ENCODE data around the gene CREB5. TPM values are rescaled to one million over a fixed set of nuclear protein-coding genes. Genes with fewer than 3 reads are reported as not detected.

The CREB5 gene
- total and polyA plus RNA-seq, 2 donors (not counting 3 experiments of a cell fraction or from before 2014, with no cell fraction given): 19.6 to 28.4 TPM

GRCh38 chr7:28564755-28565374 lies 152.5 kb downstream of the CREB5 start:
- H3K79me2 ChIP-seq (ENCODE audit: control insufficient read depth, insufficient read depth, low read length): no peaks in the 10 kb centered on the region
- no peak overlapping the region for H3K9ac ChIP-seq (replicated peaks; ENCODE audit: extremely low read depth, insufficient read depth, low read length)
- no peaks in the 10 kb centered on the region for H3K9me3 ChIP-seq (replicated peaks; ENCODE audit: control insufficient read depth, insufficient read depth, low read length)
- no peaks in the 10 kb centered on the region for H3K9me1 ChIP-seq (replicated peaks; ENCODE audit: control insufficient read depth, extremely low read depth, insufficient read depth, low read length)
- FAIRE-seq (no peak), DNase-seq (ENCODE audit: low read depth, low spot score) (no peak)
- peaks cover 5 to 7% of the 10 kb centered on the region in 2 experiments for H3K27me3 ChIP-seq (ENCODE audit: control insufficient read depth in 2 of 2, insufficient read depth in 2 of 2, low read length in 2 of 2)
- BruUV-seq (replicated peaks): no TSS peak
- H3K4me3 ChIP-seq (replicated peaks in 1 of 3; ENCODE audit: insufficient read depth in 1 of 3, low read depth in 1 of 3, low read length in 3 of 3): no peak overlapping the region
- no peak for TF ChIP-seq MAX (IDR thresholded peaks at IDR 0.05; ENCODE audit: insufficient read depth, insufficient read length)
- H3K36me3 ChIP-seq (ENCODE audit: control insufficient read depth in 2 of 2, extremely low read depth in 1 of 2, insufficient read depth in 2 of 2, low read length in 2 of 2): no peaks in the 10 kb centered on the region
- H3K4me2 ChIP-seq (ENCODE audit: insufficient read depth, low read length): no peak overlapping the region
- POLR2A ChIA-PET: no interaction called here
- intact Hi-C loops (cut with micrococcal nuclease): no loop called here
- H4K20me1 ChIP-seq (replicated peaks; ENCODE audit: control insufficient read depth, extremely low read depth, insufficient read depth, low read length): no peaks in the 10 kb centered on the region
- dilution Hi-C loops (cut with MboI; ENCODE audit: extremely low pct_ligation_motif_present, low sequenced_read_pairs): no loop called here
- H3K4me1 ChIP-seq (ENCODE audit: control insufficient read depth, extremely low read depth, insufficient read depth, low read length): no peaks in the 10 kb centered on the region
- CTCF ChIA-PET: interaction anchor here (1.0 to 1.1 kb wide), 2 partner anchors 10 to 40 kb away, joined by 3 to 4 read pairs; no protein-coding TSS in a partner anchor
- no peak overlapping the region for H3K27ac ChIP-seq (ENCODE audit: insufficient read depth, low read depth, low read length)
- H2AFZ ChIP-seq (ENCODE audit: low read depth, low read length): no peak overlapping the region

- Histone ChIP-seq H3K79me2 (ENCODE audit: control insufficient read depth, insufficient read depth, low read length) (no peaks in the 10 kb centered on the region), H2AFZ (ENCODE audit: low read depth, low read length) (no peak overlapping the region), H3K4me1 (ENCODE audit: control insufficient read depth, extremely low read depth, insufficient read depth, low read length) (no peaks in the 10 kb centered on the region), H3K9me3 (replicated peaks; ENCODE audit: control insufficient read depth, insufficient read depth, low read length) (no peaks in the 10 kb centered on the region), H3K4me3 (replicated peaks in 1 of 3; ENCODE audit: insufficient read depth in 1 of 3, low read depth in 1 of 3, low read length in 3 of 3) (no peak overlapping the region), H3K9me1 (replicated peaks; ENCODE audit: control insufficient read depth, extremely low read depth, insufficient read depth, low read length) (no peaks in the 10 kb centered on the region), H3K9ac (replicated peaks; ENCODE audit: extremely low read depth, insufficient read depth, low read length) (no peak overlapping the region), H4K20me1 (replicated peaks; ENCODE audit: control insufficient read depth, extremely low read depth, insufficient read depth, low read length) (no peaks in the 10 kb centered on the region), H3K27me3 (ENCODE audit: control insufficient read depth in 2 of 2, insufficient read depth in 2 of 2, low read length in 2 of 2) (peaks cover 2 to 7% of the 10 kb centered on the region in 2 experiments), H3K4me2 (ENCODE audit: insufficient read depth, low read length) (no peak overlapping the region), H3K27ac (ENCODE audit: insufficient read depth, low read depth, low read length) (no peak overlapping the region), H3K36me3 (ENCODE audit: control insufficient read depth in 2 of 2, extremely low read depth in 1 of 2, insufficient read depth in 2 of 2, low read length in 2 of 2) (no peaks in the 10 kb centered on the region)
- dilution Hi-C loops (cut with MboI; ENCODE audit: extremely low pct_ligation_motif_present, low sequenced_read_pairs): no loop called here
- intact Hi-C loops (cut with micrococcal nuclease): no loop called here
- FAIRE-seq (no peak), DNase-seq (ENCODE audit: low read depth, low spot score) (no peak)
- TF ChIP-seq POLR2AphosphoS5 (IDR thresholded peaks at IDR 0.05; ENCODE audit: insufficient read depth, low read depth, low read length): no peak
- TF ChIP-seq CTCF (IDR thresholded peaks at IDR 0.05; ENCODE audit: extremely low read depth in 1 of 2, insufficient read depth in 1 of 2, low read depth in 1 of 2, low read length in 2 of 2): no peak
- TF ChIP-seq MYC (IDR thresholded peaks at IDR 0.05; ENCODE audit: low read depth, low read length): no peak
- TF ChIP-seq FOS (IDR thresholded peaks at IDR 0.05; ENCODE audit: borderline replicate concordance, insufficient read depth, low read length): no peak
- no peak for TF ChIP-seq JUN (IDR thresholded peaks at IDR 0.05; ENCODE audit: borderline replicate concordance, insufficient read depth, insufficient read length, low read depth)
- TF ChIP-seq POLR2A (IDR thresholded peaks at IDR 0.05; ENCODE audit: low read depth, low read length): no peak
- no peak for TF ChIP-seq EZH2 (IDR thresholded peaks at IDR 0.05; ENCODE audit: borderline replicate concordance, low read depth, low read length, severe bottlenecking)
- TF ChIP-seq MAX (IDR thresholded peaks at IDR 0.05; ENCODE audit: insufficient read depth, insufficient read length): no peak
- TF ChIP-seq GATA2 (IDR thresholded peaks at IDR 0.05; ENCODE audit: insufficient read depth, insufficient read length, low read depth, low read length): no peak
- ChIA-PET POLR2A (no interaction called here), CTCF (no interaction called here)
- BruUV-seq (replicated peaks): no TSS peak
Observed at GRCh38 chr7:28565980-28566379, 153.7 kb downstream of the CREB5 start.

Data from endothelial cell of umbilical vein (primary cell).